KOPT-K1 (cell line): Measurements from ENCODE around the gene RASGRF1.
"Not testable (repeated sequence)": the region's sequence is repeated elsewhere in the genome, so short reads cannot be mapped to it uniquely, and the experiment has no call there.

Experiments
- H3K27ac ChIP-seq: fragments of 200-600 bp; sonication (generic); 2 replicates; pipeline ENCODE4 v1.5.1; 2016; ENCODE audit warnings: antibody characterized with exemption, mild to moderate bottlenecking, low read depth, low read length; ENCODE audit not compliant: poor library complexity, severe bottlenecking
- H3K36me3 ChIP-seq: fragments of 200-600 bp; sonication (generic); 2 replicates; pipeline ENCODE4 v1.5.1; 2017; ENCODE audit warnings: antibody characterized with exemption, mild to moderate bottlenecking, low read length, moderate library complexity; ENCODE audit not compliant: insufficient read depth
- H3K9me3 ChIP-seq: fragments of 200-600 bp; sonication (generic); 2 replicates; pipeline ENCODE4 v1.5.1; 2017; ENCODE audit warnings: antibody characterized with exemption, low read length, mild to moderate bottlenecking; ENCODE audit not compliant: insufficient read depth, poor library complexity, severe bottlenecking

The RASGRF1 gene

GRCh38 chr15:78931439-78932257 is 158.9 kb downstream of the RASGRF1 start:
- Histone ChIP-seq H3K36me3 (peaks cover 44% of the 10 kb centered on the region), H3K9me3 (no peaks in the 10 kb centered on the region), H3K27ac (no peak overlapping the region)

GRCh38 chr15:78930577-78931388 is 159.8 kb downstream of the RASGRF1 start:
- Histone ChIP-seq H3K9me3 (no peaks in the 10 kb centered on the region), H3K27ac (no peak overlapping the region), H3K36me3 (peaks cover 52% of the 10 kb centered on the region)

GRCh38 chr15:78929536-78930264 is 160.9 kb downstream of the RASGRF1 start:
- H3K27ac ChIP-seq: no peak overlapping the region
- peaks cover 53% of the 10 kb centered on the region for H3K36me3 ChIP-seq
- no peaks in the 10 kb centered on the region for H3K9me3 ChIP-seq

GRCh38 chr15:78928616-78929093 is 161.9 kb downstream of the RASGRF1 start:
- peaks cover 51% of the 10 kb centered on the region for H3K36me3 ChIP-seq

GRCh38 chr15:78928176-78928575 is 162.4 kb downstream of the RASGRF1 start:
- H3K27ac ChIP-seq, H3K9me3 ChIP-seq: not testable (repeated sequence)
- H3K36me3 ChIP-seq: peaks cover 51% of the 10 kb centered on the region

More at GRCh38 chr15:78928616-78929093, 161.9 kb downstream of the RASGRF1 start:
- Histone ChIP-seq H3K27ac (no peak overlapping the region), H3K9me3 (no peaks in the 10 kb centered on the region)

- no peak overlapping the region for H3K27ac ChIP-seq
- no peaks in the 10 kb centered on the region for H3K9me3 ChIP-seq
- H3K36me3 ChIP-seq: peaks cover 59% of the 10 kb centered on the region
These were observed 163.3 kb downstream of the RASGRF1 start for GRCh38 chr15:78927077-78927790.

GRCh38 chr15:78925956-78926743 is 164.4 kb downstream of the RASGRF1 start:
- Histone ChIP-seq H3K36me3 (peaks cover 70% of the 10 kb centered on the region), H3K9me3 (no peaks in the 10 kb centered on the region), H3K27ac (no peak overlapping the region)

GRCh38 chr15:78925076-78925624 is 165.4 kb downstream of the RASGRF1 start:
- no peak overlapping the region for H3K27ac ChIP-seq
- no peaks in the 10 kb centered on the region for H3K9me3 ChIP-seq
- H3K36me3 ChIP-seq: peaks cover 74% of the 10 kb centered on the region

- Histone ChIP-seq H3K27ac (no peak overlapping the region), H3K9me3 (no peaks in the 10 kb centered on the region), H3K36me3 (peaks cover 84% of the 10 kb centered on the region)
These were observed 166.9 kb downstream of the RASGRF1 start for GRCh38 chr15:78923480-78924360.

- H3K9me3 ChIP-seq: no peaks in the 10 kb centered on the region
- H3K27ac ChIP-seq: no peak overlapping the region
- peaks cover 89% of the 10 kb centered on the region for H3K36me3 ChIP-seq
These were observed 167.6 kb downstream of the RASGRF1 start for GRCh38 chr15:78923015-78923414.

GRCh38 chr15:78922527-78922926 is 168.1 kb downstream of the RASGRF1 start:
- Histone ChIP-seq H3K9me3 (no peaks in the 10 kb centered on the region), H3K36me3 (peaks cover 89% of the 10 kb centered on the region), H3K27ac (no peak overlapping the region)

GRCh38 chr15:78921940-78922339 is 168.6 kb downstream of the RASGRF1 start:
- Histone ChIP-seq H3K9me3 (no peaks in the 10 kb centered on the region), H3K27ac (no peak overlapping the region), H3K36me3 (peaks cover 84% of the 10 kb centered on the region)

- Histone ChIP-seq H3K36me3 (peaks cover 79% of the 10 kb centered on the region), H3K9me3 (no peaks in the 10 kb centered on the region), H3K27ac (no peak overlapping the region)
These were observed 169.1 kb downstream of the RASGRF1 start for GRCh38 chr15:78921517-78921916.
